ENCODE measurements around the gene NXF1. TPM values are rescaled to one million over a fixed set of nuclear protein-coding genes. Genes with fewer than 3 reads are reported as not detected.
A peak's percentile ranks its signal among the peaks of the same experiment; 100 is the strongest.
"Not testable (repeated sequence)": the region's sequence is repeated elsewhere in the genome, so short reads cannot be mapped to it uniquely, and the experiment has no call there.

Gene NXF1
- total and polyA plus RNA-seq, 3 donors from 2014 or later, result 88.3 to 98.7 (median 94.6) TPM

DNA sequence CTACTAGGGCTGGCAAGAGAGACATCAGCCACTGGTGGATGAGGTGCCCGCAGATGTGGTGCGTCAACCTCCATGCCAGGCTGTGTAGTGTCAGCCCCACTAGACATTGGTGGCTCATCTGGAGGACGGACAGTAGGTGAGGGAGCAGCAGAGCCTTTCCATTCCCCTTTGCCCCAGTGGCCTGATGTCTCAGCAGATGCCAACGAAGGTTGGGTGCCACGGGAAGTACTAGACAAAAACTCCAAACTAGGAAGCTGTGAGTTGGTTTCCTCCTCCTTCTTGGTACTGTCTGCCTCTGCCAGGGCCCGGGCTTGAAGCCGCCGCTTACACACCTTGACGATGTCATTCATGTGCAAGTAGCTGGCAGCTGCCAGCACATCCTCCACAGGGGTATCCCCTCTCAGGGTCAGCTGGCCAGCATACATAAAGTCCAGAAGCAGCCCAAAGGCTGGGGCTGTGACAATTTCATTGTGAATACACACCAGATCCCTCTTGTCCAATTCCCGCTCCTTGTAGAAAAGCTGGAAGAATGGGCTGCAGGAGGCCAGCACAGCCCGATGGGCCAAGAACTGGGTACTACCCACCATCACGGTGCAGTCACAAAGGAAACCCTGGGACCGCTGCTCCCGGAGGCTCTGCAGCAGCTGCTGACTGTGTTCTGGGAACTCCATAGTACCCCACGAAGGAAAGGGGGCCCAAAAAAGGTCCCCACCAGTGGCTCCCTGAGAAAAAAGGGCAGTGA, 52.1 kb downstream of the NXF1 start:
- H3K27ac ChIP-seq, result peak overlapping the region in 1 of 2 donors; percentile 95
- 70 to 75% methylated on average over 10 to 15 of the region's 15 CpGs for WGBS, 2 donors
- no peaks in the 10 kb centered on the region for H3K36me3 ChIP-seq (ENCODE audit: low read depth, missing control alignments)
- TF ChIP-seq, protein P1, sequence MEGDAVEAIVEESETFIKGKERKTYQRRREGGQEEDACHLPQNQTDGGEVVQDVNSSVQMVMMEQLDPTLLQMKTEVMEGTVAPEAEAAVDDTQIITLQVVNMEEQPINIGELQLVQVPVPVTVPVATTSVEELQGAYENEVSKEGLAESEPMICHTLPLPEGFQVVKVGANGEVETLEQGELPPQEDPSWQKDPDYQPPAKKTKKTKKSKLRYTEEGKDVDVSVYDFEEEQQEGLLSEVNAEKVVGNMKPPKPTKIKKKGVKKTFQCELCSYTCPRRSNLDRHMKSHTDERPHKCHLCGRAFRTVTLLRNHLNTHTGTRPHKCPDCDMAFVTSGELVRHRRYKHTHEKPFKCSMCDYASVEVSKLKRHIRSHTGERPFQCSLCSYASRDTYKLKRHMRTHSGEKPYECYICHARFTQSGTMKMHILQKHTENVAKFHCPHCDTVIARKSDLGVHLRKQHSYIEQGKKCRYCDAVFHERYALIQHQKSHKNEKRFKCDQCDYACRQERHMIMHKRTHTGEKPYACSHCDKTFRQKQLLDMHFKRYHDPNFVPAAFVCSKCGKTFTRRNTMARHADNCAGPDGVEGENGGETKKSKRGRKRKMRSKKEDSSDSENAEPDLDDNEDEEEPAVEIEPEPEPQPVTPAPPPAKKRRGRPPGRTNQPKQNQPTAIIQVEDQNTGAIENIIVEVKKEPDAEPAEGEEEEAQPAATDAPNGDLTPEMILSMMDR (IDR thresholded peaks at IDR 0.05), result no peak
- TF ChIP-seq POLR2A (IDR thresholded peaks at IDR 0.05), result no peak
- DNase-seq, result no peak
- peaks cover 7% of the 10 kb centered on the region for H3K4me1 ChIP-seq
- H3K9me3 ChIP-seq, result no peaks in the 10 kb centered on the region
- intact Hi-C loops (cut with DNase I; ENCODE audit: low total_unique reads), result no loop called here
- peak overlapping the region; percentile 73 to 80 for H3K4me3 ChIP-seq
- no peaks in the 10 kb centered on the region for H3K27me3 ChIP-seq

DNA sequence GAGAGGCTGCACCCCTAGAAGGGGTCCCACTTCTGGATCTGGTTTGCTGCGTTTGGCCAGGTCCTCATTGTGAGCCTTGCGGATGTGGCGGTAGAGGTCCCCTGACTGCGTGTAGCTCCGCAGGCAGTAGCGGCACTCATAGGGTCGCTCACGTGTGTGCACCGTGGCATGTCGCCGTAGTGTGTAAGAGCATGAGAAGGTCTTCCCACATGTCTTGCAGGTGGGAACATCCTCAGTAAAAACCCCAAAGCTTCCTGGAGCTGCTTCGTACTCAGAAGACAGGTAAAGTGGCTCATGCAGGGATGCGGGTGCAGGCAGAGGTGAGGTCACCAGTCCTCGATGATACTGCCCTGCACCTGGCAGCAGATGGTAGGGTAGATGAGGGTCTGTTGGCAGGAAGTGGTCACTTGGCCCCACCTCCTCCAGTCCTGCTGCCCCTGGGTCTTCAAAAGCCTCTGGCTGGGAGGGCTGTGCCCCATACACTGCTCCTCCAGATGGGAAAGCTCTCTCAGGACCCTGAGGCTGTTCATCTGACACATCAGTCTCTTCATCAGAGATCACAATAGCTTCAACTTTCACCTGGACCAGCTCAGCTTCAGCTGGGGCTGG, 53.0 kb downstream of the NXF1 start:
- Histone ChIP-seq H3K27me3 (no peaks in the 10 kb centered on the region), H3K4me1 (peaks cover 7% of the 10 kb centered on the region), H3K36me3 (ENCODE audit: low read depth, missing control alignments) (no peaks in the 10 kb centered on the region), H3K4me3 (no peak overlapping the region), H3K27ac (no peak overlapping the region), H3K9me3 (no peaks in the 10 kb centered on the region)
- TF ChIP-seq, protein P1 (IDR thresholded peaks at IDR 0.05), result no peak
- TF ChIP-seq POLR2A (IDR thresholded peaks at IDR 0.05), result no peak
- no peak for DNase-seq
- 96 to 97% methylated on average over 13 to 14 of the region's 14 CpGs for WGBS, 2 donors
- intact Hi-C loops (cut with DNase I; ENCODE audit: low total_unique reads), result no loop called here

DNA sequence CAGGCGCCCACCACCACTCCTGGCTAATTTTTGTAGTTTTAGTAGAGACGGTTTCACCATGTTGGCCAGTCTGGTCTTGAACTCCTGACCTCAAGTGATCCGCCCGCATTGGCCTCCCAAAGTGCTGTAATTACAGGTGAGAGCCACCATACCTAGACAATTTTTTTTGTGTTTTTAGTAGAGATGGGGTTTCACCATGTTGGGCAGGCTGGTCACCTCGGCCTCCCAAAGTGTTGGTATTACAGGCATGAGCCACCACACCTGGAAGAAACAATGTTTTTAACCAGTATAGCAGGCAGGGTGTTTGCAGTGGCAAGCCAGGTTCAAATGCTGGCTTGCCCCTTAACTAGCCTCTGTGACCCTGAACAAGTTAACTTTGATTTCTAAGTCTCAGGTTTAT, 55.3 kb downstream of the NXF1 start:
- 94% methylated on average over 5 of the region's 5 CpGs for WGBS, 2 donors
- H3K27me3 ChIP-seq; H3K9me3 ChIP-seq; H3K4me1 ChIP-seq; DNase-seq; intact Hi-C loops (cut with DNase I; ENCODE audit: low total_unique reads); H3K36me3 ChIP-seq (ENCODE audit: low read depth, missing control alignments); H3K4me3 ChIP-seq; H3K27ac ChIP-seq: not testable (repeated sequence)

DNA sequence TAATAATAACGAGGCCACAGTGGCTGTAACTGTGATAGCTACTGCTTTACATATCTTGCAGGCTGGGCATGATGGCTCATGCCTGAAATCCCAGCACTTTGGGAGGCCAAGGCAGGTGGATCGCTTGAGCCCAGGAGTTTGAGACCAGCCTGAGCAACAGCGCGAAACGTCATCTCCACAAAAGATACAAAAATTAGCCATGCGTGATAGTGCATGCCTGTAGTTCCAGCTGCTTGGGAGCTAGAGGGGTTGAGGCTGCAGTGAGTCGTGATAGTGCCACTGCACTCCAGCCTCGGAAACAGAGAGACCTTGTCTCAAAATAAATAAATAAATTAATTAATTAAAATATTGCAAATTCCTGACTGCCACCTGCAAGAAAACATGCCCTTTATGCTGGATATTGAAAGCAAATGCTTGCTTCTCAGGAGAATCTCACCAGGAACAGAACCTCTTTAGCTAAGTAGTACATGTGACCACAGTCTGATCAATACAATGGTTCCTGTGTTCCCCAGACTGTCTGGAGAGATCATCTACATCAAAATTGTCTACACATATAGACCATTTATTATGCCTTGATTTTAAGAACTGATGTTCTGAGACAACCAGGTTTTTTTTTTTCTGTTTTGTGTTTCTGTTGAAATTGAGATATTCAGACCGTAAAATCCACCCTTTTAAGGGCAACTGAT, 57.6 kb downstream of the NXF1 start:
- H3K27ac ChIP-seq, result no peak overlapping the region
- no peaks in the 10 kb centered on the region for H3K36me3 ChIP-seq (ENCODE audit: low read depth, missing control alignments)
- no peak overlapping the region for H3K4me3 ChIP-seq
- intact Hi-C loops (cut with DNase I; ENCODE audit: low total_unique reads), result no loop called here
- no peaks in the 10 kb centered on the region for H3K27me3 ChIP-seq
- no peaks in the 10 kb centered on the region for H3K4me1 ChIP-seq
- no peaks in the 10 kb centered on the region for H3K9me3 ChIP-seq
- no peak for TF ChIP-seq POLR2A (IDR thresholded peaks at IDR 0.05)
- TF ChIP-seq, protein P1 (IDR thresholded peaks at IDR 0.05), result no peak
- DNase-seq, result no peak
- 61 to 74% methylated on average over 9 of the region's 9 CpGs for WGBS, 2 donors

Small RNA genes within 50 kb of the gene (microRNA-seq; reads per million reads assigned to microRNA genes)
- gene MIR6514 (ENCODE audit: borderline number of aligned reads in 2 of 2, borderline replicate concordance in 1 of 2), result 2.1 to 4.2 reads per million in 2 donors
- 0 to 0.70 reads per million in 2 donors for gene MIR6748 (ENCODE audit: borderline number of aligned reads in 2 of 2, borderline replicate concordance in 1 of 2)

Small RNA genes within 50 kb of the gene (small RNA-seq; reads per million reads assigned to genes)
- gene MIR6514, result 0.18 to 0.19 reads per million in 2 donors
- gene RF00099, result 0 reads per million in 2 donors
- 0 reads per million in 2 donors for gene RNU6-118P
- 0 reads per million in 2 donors for gene SNORD22
- gene SNORD26, result 0 reads per million in 2 donors
- 0 reads per million in 2 donors for gene SNORD27
- 0 reads per million in 2 donors for gene SNORD28
- gene SNORD30, result 1,346 to 1,802 reads per million in 2 donors

Other genes with a start within 250 kb of the NXF1 start
- gene EEF1G, start 231.5 kb downstream of the NXF1 start, total RNA-seq, result 100 to 1,000 TPM; 607 to 868 TPM
- gene EEF1G, start 231.5 kb downstream of the NXF1 start, polyA plus RNA-seq (ENCODE audit: insufficient read depth, low read depth, low replicate concordance), result 1,165 TPM
- 10 to 100 TPM; 24.3 to 30.0 TPM for gene TUT1, start 213.9 kb downstream of the NXF1 start, total RNA-seq
- 25.0 TPM for gene TUT1, start 213.9 kb downstream of the NXF1 start, polyA plus RNA-seq (ENCODE audit: insufficient read depth, low read depth, low replicate concordance)
- gene MTA2, start 203.6 kb downstream of the NXF1 start, total RNA-seq, result 100 to 1,000 TPM in 1 of 2 donors, 10 to 100 TPM in 1; 97.2 to 115 TPM
- gene MTA2, start 203.6 kb downstream of the NXF1 start, polyA plus RNA-seq (ENCODE audit: insufficient read depth, low read depth, low replicate concordance), result 87.6 TPM
- 10 to 100 TPM; 39.3 to 57.8 TPM for gene EML3, start 192.7 kb downstream of the NXF1 start, total RNA-seq
- gene EML3, start 192.7 kb downstream of the NXF1 start, polyA plus RNA-seq (ENCODE audit: insufficient read depth, low read depth, low replicate concordance), result 29.3 TPM
- 1 to 10 TPM; 6.1 to 9.7 TPM for gene ROM1, start 192.2 kb downstream of the NXF1 start, total RNA-seq
- 9.0 TPM for gene ROM1, start 192.2 kb downstream of the NXF1 start, polyA plus RNA-seq (ENCODE audit: insufficient read depth, low read depth, low replicate concordance)
- 10 to 100 TPM; 66.4 to 69.2 TPM for gene B3GAT3, start 183.5 kb downstream of the NXF1 start, total RNA-seq
- 36.6 TPM for gene B3GAT3, start 183.5 kb downstream of the NXF1 start, polyA plus RNA-seq (ENCODE audit: insufficient read depth, low read depth, low replicate concordance)
- 100 to 1,000 TPM; 152 to 219 TPM for gene GANAB, start 158.8 kb downstream of the NXF1 start, total RNA-seq
- 190 TPM for gene GANAB, start 158.8 kb downstream of the NXF1 start, polyA plus RNA-seq (ENCODE audit: insufficient read depth, low read depth, low replicate concordance)
- gene INTS5, start 152.1 kb downstream of the NXF1 start, total RNA-seq, result 10 to 100 TPM; 20.0 to 24.7 TPM
- 12.6 TPM for gene INTS5, start 152.1 kb downstream of the NXF1 start, polyA plus RNA-seq (ENCODE audit: insufficient read depth, low read depth, low replicate concordance)
- gene C11orf98, start 140.2 kb downstream of the NXF1 start, total RNA-seq, result 10 to 100 TPM; 39.3 to 62.8 TPM
- gene C11orf98, start 140.2 kb downstream of the NXF1 start, polyA plus RNA-seq (ENCODE audit: insufficient read depth, low read depth, low replicate concordance), result 100 TPM
- gene CSKMT, start 140.1 kb downstream of the NXF1 start, total RNA-seq, result 1 to 10 TPM; 2.4 to 3.7 TPM
- gene CSKMT, start 140.1 kb downstream of the NXF1 start, polyA plus RNA-seq (ENCODE audit: insufficient read depth, low read depth, low replicate concordance), result 2.0 TPM
- 1 to 10 TPM; 8.0 to 8.1 TPM for gene UQCC3, start 133.8 kb downstream of the NXF1 start, total RNA-seq
- gene UQCC3, start 133.8 kb downstream of the NXF1 start, polyA plus RNA-seq (ENCODE audit: insufficient read depth, low read depth, low replicate concordance), result 4.2 TPM
- 10 to 100 TPM in 1 of 2 donors, 1 to 10 TPM in 1; 8.2 to 11.6 TPM for gene LBHD1, start 133.2 kb downstream of the NXF1 start, total RNA-seq
- gene LBHD1, start 133.2 kb downstream of the NXF1 start, polyA plus RNA-seq (ENCODE audit: insufficient read depth, low read depth, low replicate concordance), result 11.1 TPM
- gene UBXN1, start 126.4 kb downstream of the NXF1 start, total RNA-seq, result 100 to 1,000 TPM; 173 to 190 TPM
- 196 TPM for gene UBXN1, start 126.4 kb downstream of the NXF1 start, polyA plus RNA-seq (ENCODE audit: insufficient read depth, low read depth, low replicate concordance)
- gene LRRN4CL, start 115.9 kb downstream of the NXF1 start, total RNA-seq, result 1 to 10 TPM; 4.7 to 5.6 TPM
- 5.0 TPM for gene LRRN4CL, start 115.9 kb downstream of the NXF1 start, polyA plus RNA-seq (ENCODE audit: insufficient read depth, low read depth, low replicate concordance)
- 100 to 1,000 TPM; 292 to 525 TPM for gene BSCL2, start 98.0 kb downstream of the NXF1 start, total RNA-seq
- 519 TPM for gene BSCL2, start 98.0 kb downstream of the NXF1 start, polyA plus RNA-seq (ENCODE audit: insufficient read depth, low read depth, low replicate concordance)
- 1 to 10 TPM; 2.0 to 4.5 TPM for gene GNG3, start 97.8 kb downstream of the NXF1 start, total RNA-seq
- 11.1 TPM for gene GNG3, start 97.8 kb downstream of the NXF1 start, polyA plus RNA-seq (ENCODE audit: insufficient read depth, low read depth, low replicate concordance)
- 10 to 100 TPM; 31.8 to 42.5 TPM for gene HNRNPUL2, start 78.0 kb downstream of the NXF1 start, total RNA-seq
- 42.9 TPM for gene HNRNPUL2, start 78.0 kb downstream of the NXF1 start, polyA plus RNA-seq (ENCODE audit: insufficient read depth, low read depth, low replicate concordance)
- 10 to 100 TPM; 34.0 to 39.5 TPM for gene TTC9C, start 77.0 kb downstream of the NXF1 start, total RNA-seq
- 41.5 TPM for gene TTC9C, start 77.0 kb downstream of the NXF1 start, polyA plus RNA-seq (ENCODE audit: insufficient read depth, low read depth, low replicate concordance)
- 10 to 100 TPM; 14.0 to 17.4 TPM for gene ZBTB3, start 51.3 kb downstream of the NXF1 start, total RNA-seq
- gene ZBTB3, start 51.3 kb downstream of the NXF1 start, polyA plus RNA-seq (ENCODE audit: insufficient read depth, low read depth, low replicate concordance), result 6.7 TPM
- gene POLR2G, start 43.9 kb downstream of the NXF1 start, total RNA-seq, result 10 to 100 TPM; 48.1 to 71.2 TPM
- 78.6 TPM for gene POLR2G, start 43.9 kb downstream of the NXF1 start, polyA plus RNA-seq (ENCODE audit: insufficient read depth, low read depth, low replicate concordance)
- 10 to 100 TPM; 22.4 to 32.0 TPM for gene TAF6L, start 34.0 kb downstream of the NXF1 start, total RNA-seq
- gene TAF6L, start 34.0 kb downstream of the NXF1 start, polyA plus RNA-seq (ENCODE audit: insufficient read depth, low read depth, low replicate concordance), result 13.6 TPM
- 100 to 1,000 TPM; 119 to 124 TPM for gene TMEM179B, start 18.0 kb downstream of the NXF1 start, total RNA-seq
- gene TMEM179B, start 18.0 kb downstream of the NXF1 start, polyA plus RNA-seq (ENCODE audit: insufficient read depth, low read depth, low replicate concordance), result 87.0 TPM
- 10 to 100 TPM; 24.1 to 25.5 TPM for gene TMEM223, start 13.4 kb downstream of the NXF1 start, total RNA-seq
- 11.5 TPM for gene TMEM223, start 13.4 kb downstream of the NXF1 start, polyA plus RNA-seq (ENCODE audit: insufficient read depth, low read depth, low replicate concordance)
- 10 to 100 TPM; 42.2 to 49.1 TPM for gene STX5, start 26.6 kb upstream of the NXF1 start, total RNA-seq
- gene STX5, start 26.6 kb upstream of the NXF1 start, polyA plus RNA-seq (ENCODE audit: insufficient read depth, low read depth, low replicate concordance), result 55.0 TPM
- gene TEX54, start 27.4 kb upstream of the NXF1 start, total RNA-seq, result 10 to 100 TPM; 18.4 to 38.1 TPM
- 40.7 TPM for gene TEX54, start 27.4 kb upstream of the NXF1 start, polyA plus RNA-seq (ENCODE audit: insufficient read depth, low read depth, low replicate concordance)
- 10 to 100 TPM; 33.4 to 46.7 TPM for gene WDR74, start 34.1 kb upstream of the NXF1 start, total RNA-seq
- 39.0 TPM for gene WDR74, start 34.1 kb upstream of the NXF1 start, polyA plus RNA-seq (ENCODE audit: insufficient read depth, low read depth, low replicate concordance)
- gene SLC3A2, start 75.5 kb upstream of the NXF1 start, total RNA-seq, result 100 to 1,000 TPM; 227 to 271 TPM
- 166 TPM for gene SLC3A2, start 75.5 kb upstream of the NXF1 start, polyA plus RNA-seq (ENCODE audit: insufficient read depth, low read depth, low replicate concordance)
- gene CHRM1, start 115.9 kb upstream of the NXF1 start, total RNA-seq, result under 1 TPM; 0.06 to 0.39 TPM
- 0.45 TPM for gene CHRM1, start 115.9 kb upstream of the NXF1 start, polyA plus RNA-seq (ENCODE audit: insufficient read depth, low read depth, low replicate concordance)
- not detected for gene SLC22A6, start 179.5 kb upstream of the NXF1 start, total RNA-seq
- gene SLC22A6, start 179.5 kb upstream of the NXF1 start, polyA plus RNA-seq (ENCODE audit: insufficient read depth, low read depth, low replicate concordance), result not detected
- under 1 TPM in 1 of 2 donors, not detected in 1; 0.06 TPM for gene SLC22A8, start 210.4 kb upstream of the NXF1 start, total RNA-seq
- gene SLC22A8, start 210.4 kb upstream of the NXF1 start, polyA plus RNA-seq (ENCODE audit: insufficient read depth, low read depth, low replicate concordance), result not detected